Heart right ventricle (tissue), 16 donors: Measurements from ENCODE around the gene CHMP2A. TPM values are rescaled to one million over a fixed set of nuclear protein-coding genes. Genes with fewer than 3 reads are reported as not detected.
A peak's percentile ranks its signal among the peaks of the same experiment; 100 is the strongest.

Experiments used
- ATAC-seq, 8 donors: fragments of 200-7000 bp; cut with Tn5 transposase; one replicate each; pipeline ENCODE4 v1.9.1; 2020; ENCODE audit warnings: mild to moderate bottlenecking in 8 of 8, moderate library complexity in 8 of 8, moderate number of reproducible peaks in 1 of 8
- DNase-seq, 2 donors: peaks; one replicate each; pipeline ENCODE4 v3.0.0-alpha.2; 2020
- H3K27ac ChIP-seq, 10 donors: fragments of 200-600 bp; sonication (generic) in 2 of 10; one replicate each; pipeline versions ENCODE4 v1.5.0 to v1.8.0; 2020 to 2022; ENCODE audit warnings: mild to moderate bottlenecking in 3 of 10
- H3K27me3 ChIP-seq, 7 donors: fragments of 200-600 bp; one replicate each; pipeline ENCODE4 v1.8.0; 2021 to 2022; ENCODE audit warnings: mild to moderate bottlenecking in 2 of 7
- H3K36me3 ChIP-seq, 9 donors: fragments of 200-600 bp; sonication (generic) in 1 of 9; one replicate each; pipeline versions ENCODE4 v1.5.0 to v1.8.0; 2020 to 2022; ENCODE audit warnings: mild to moderate bottlenecking in 2 of 9
- H3K4me1 ChIP-seq, 9 donors: fragments of 200-600 bp; sonication (generic) in 1 of 9; one replicate each; pipeline versions ENCODE4 v1.5.0 to v1.8.0; 2020 to 2022; ENCODE audit warnings: mild to moderate bottlenecking in 4 of 9
- H3K4me3 ChIP-seq, 10 donors: fragments of 200-600 bp; sonication (generic) in 2 of 10; one replicate each; pipeline versions ENCODE4 v1.5.0 to v1.8.0; 2020 to 2022; ENCODE audit warnings: mild to moderate bottlenecking in 7 of 10, moderate library complexity in 2 of 10
- H3K9me3 ChIP-seq, 11 donors: fragments of 200-600 bp in 10 of 11; sonication (generic) in 2 of 11; one replicate each; pipeline versions ENCODE4 v1.5.0 to v1.8.0; 2013 to 2022; ENCODE audit warnings: mild to moderate bottlenecking in 2 of 11, control low read depth in 1 of 11, moderate library complexity in 1 of 11
- CTCF ChIP-seq, 9 donors: fragments of 200-600 bp; sonication (generic) in 2 of 9; IDR thresholded peaks; one replicate each; pipeline versions ENCODE4 v1.5.0 to v1.8.0; 2021 to 2022; ENCODE audit warnings: antibody characterized with exemption in 9 of 9, mild to moderate bottlenecking in 5 of 9, moderate library complexity in 1 of 9
- WGBS, 2 donors: extraction: QIAGEN DNeasy Blood & Tissue Kit; methylation state at CpG; one replicate each; pipeline ENCODE4 v1.1.7; 2013; ENCODE audit warnings: inconsistent platforms in 1 of 2; 5-methylcytosine and 5-hydroxymethylcytosine counted together
- intact Hi-C, 10 donors: fragments of 100-400 bp; cut with DNase I; formaldehyde crosslinking; loops; one replicate each; pipeline versions ENCODE4 v1.11.1 to v1.14.2; 2022
- polyA plus RNA-seq, 2 donors: library from polyadenylated mRNA; stranded (reverse); fragments of 200-250 nt; gene quantifications; one replicate each; pipeline ENCODE4 v1.2.3, GENCODE V29; 2013
- total RNA-seq, 10 donors: library from RNA; stranded (reverse); fragmentation: NEBNext Ultra II Directional in 3 of 10; extraction: Animal tissue kit (Norgen Biotek cat#: 25700) in 3 of 10; gene quantifications; one replicate each; pipeline versions ENCODE4 v1.2.1 to v1.2.4, GENCODE V29; 2021 to 2023
- donor health status: Arrhythmogenic right ventricular cardiomyopathy.
- donor health status: ischemic (EF 13 %, LVEDD 7.1; RV severe dilation, severe dysfunction).
- donor health status: healthy with polysubstance abuse.
- donor health status: DM: no; HTN: yes; CAD: no.
- donor health status: DM: no; HTN: no; CAD: no.
- donor health status: ischemic (EF 25% LVEDD 6.9; RV normal size, moderate dysfunction).
- donor health status: ischemic (EF 25% LVEDD 5.7; RV mildly dilated, moderate dysfunction).
- donor health status: healthy.
- donor health status: DM: yes; HTN: yes; CAD: no.
- donor health status: Ischemic cardiomyopathy.
- donor health status: ischemic (EF 35%, LVEDD 5.7; RV mildly dilated, moderate dysfunction).
- donor health status: nonischemic (EF 11% LVEDD 7.7; RV severe dilation, severe dysfunction).
- donor health status: DM: yes; HTN: yes; CAD: no.
- donor health status: PGD.
- donor health status: ischemic (EF 29% LVEDD 5.4; RV normal size, mild dysfunction).
- donor health status: nonischemic (EF 23%, LVEDD 6.1; RV moderate dilation, normal function).

Gene CHMP2A
- total and polyA plus RNA-seq, 12 donors, result 123 to 349 (median 133) TPM

GRCh38 chr19:58555920-58556621 lies 1.2 kb upstream of the CHMP2A start:
- peak overlapping the region in 8 of 10 donors; percentile 81 to 100 (median 99) for H3K27ac ChIP-seq
- H3K36me3 ChIP-seq, result peaks cover 0 to 44% (median 29%) of the 10 kb centered on the region in 9 donors
- no peak for ATAC-seq
- H3K9me3 ChIP-seq, result no peaks in the 10 kb centered on the region
- peaks cover 0 to under 1% (median 0%) of the 10 kb centered on the region in 7 donors for H3K27me3 ChIP-seq
- peaks cover 22 to 59% (median 48%) of the 10 kb centered on the region in 9 donors for H3K4me1 ChIP-seq
- H3K4me3 ChIP-seq, result peak overlapping the region in 3 of 10 donors; percentile 70 to 84 (median 71)
- WGBS, 2 donors, result 87% methylated on average over 16 of the region's 16 CpGs
- intact Hi-C loops, result loop anchor here in 1 of 10 donors (1.0 kb wide), 1 partner anchor 12 kb away; the partner anchor contains the start of gene TRIM28
- TF ChIP-seq CTCF (IDR thresholded peaks at IDR 0.05), result no peak
- DNase-seq, result no peak

GRCh38 chr19:58555369-58555885 lies 522 bp upstream of the CHMP2A start:
- Histone ChIP-seq H3K36me3 (peaks cover under 1 to 51% (median 33%) of the 10 kb centered on the region in 9 donors), H3K27me3 (no peaks in the 10 kb centered on the region), H3K27ac (peak overlapping the region; percentile 76 to 100 (median 94)), H3K9me3 (no peaks in the 10 kb centered on the region), H3K4me1 (peaks cover 22 to 55% (median 46%) of the 10 kb centered on the region in 9 donors), H3K4me3 (peak overlapping the region; percentile 60 to 84 (median 76))
- DNase-seq (no peak), ATAC-seq (no peak)
- 37 to 53% methylated on average over 4 of the region's 4 CpGs for WGBS, 2 donors
- TF ChIP-seq CTCF (IDR thresholded peaks at IDR 0.05), result no peak
- intact Hi-C loops, result loop anchor here in 1 of 10 donors (1.0 kb wide), 1 partner anchor 11 kb away; the partner anchor contains the start of gene TRIM28

- Histone ChIP-seq H3K36me3 (peaks cover 7 to 66% (median 47%) of the 10 kb centered on the region in 9 donors), H3K27ac (peak overlapping the region; percentile 76 to 100 (median 94)), H3K4me1 (peaks cover 22 to 45% (median 37%) of the 10 kb centered on the region in 9 donors), H3K9me3 (no peaks in the 10 kb centered on the region), H3K4me3 (peak overlapping the region; percentile 60 to 84 (median 76)), H3K27me3 (no peaks in the 10 kb centered on the region)
- no peak for TF ChIP-seq CTCF (IDR thresholded peaks at IDR 0.05)
- intact Hi-C loops, result no loop called here
- no peak for ATAC-seq
- DNase-seq, result no peak
- WGBS, 2 donors, result 40% methylated on average over 18 of the region's 18 CpGs
These were observed 959 bp downstream of the CHMP2A start for GRCh38 chr19:58553799-58554493.

- Histone ChIP-seq H3K4me1 (peaks cover 22 to 45% (median 37%) of the 10 kb centered on the region in 9 donors), H3K36me3 (peaks cover 7 to 79% (median 60%) of the 10 kb centered on the region in 9 donors), H3K27ac (no peak overlapping the region), H3K27me3 (no peaks in the 10 kb centered on the region), H3K4me3 (no peak overlapping the region), H3K9me3 (no peaks in the 10 kb centered on the region)
- DNase-seq (no peak), ATAC-seq (no peak)
- TF ChIP-seq CTCF (IDR thresholded peaks at IDR 0.05), result no peak
- WGBS, 2 donors, result 81 to 91% methylated on average over 2 of the region's 2 CpGs
- intact Hi-C loops, result no loop called here
These were observed 2.2 kb downstream of the CHMP2A start for GRCh38 chr19:58552655-58553054.
